Bronchus fibroblast of lung (primary cell): ENCODE results near the gene RASA4B. TPM values are rescaled to one million over a fixed set of nuclear protein-coding genes. Genes with fewer than 3 reads are reported as not detected.

Experiments used
- total RNA-seq: library from RNA; depleted of rRNA; stranded (reverse); fragments of >200 nt; gene quantifications from 2 replicates; pipeline ENCODE4 v1.2.3, GENCODE V29; 2015

The RASA4B gene
- total RNA-seq: 0.50 and 0.59 TPM in 2 replicates

DNA sequence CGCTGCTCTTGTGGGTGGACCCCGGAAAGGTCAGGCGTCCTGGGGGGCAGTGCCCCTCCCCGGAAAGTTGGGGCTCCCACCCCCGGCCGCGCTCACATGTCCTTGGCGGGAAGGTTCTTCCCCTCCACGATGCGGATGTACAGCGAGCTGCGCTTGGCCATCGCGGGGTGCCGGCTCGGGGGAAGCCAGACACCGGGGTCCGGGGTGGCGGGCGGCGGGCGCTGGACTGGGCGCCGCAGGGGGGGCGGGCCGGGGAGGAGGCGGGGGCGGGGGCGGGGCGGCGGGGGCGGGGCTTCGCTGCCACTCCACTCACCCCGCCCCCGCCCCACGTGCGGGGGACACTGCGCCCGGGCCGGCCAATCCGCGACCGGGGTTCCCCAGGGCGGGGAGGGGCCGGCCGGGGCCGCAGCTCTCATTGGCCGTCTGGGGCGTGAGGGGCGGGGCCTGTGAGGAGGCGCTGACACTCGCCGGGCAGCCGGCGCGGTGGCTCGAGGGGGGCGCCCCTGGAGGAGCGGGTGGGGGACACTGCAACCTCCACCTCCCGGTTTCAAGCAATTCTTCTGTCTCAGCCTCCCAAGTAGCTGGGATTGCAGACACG lies at the start of gene RASA4B:
TSS of gene RASA4B (minus strand) at position 228 of the 598 bp plus-strand sequence. CDS start at position 161, 67 bp downstream.

DNA sequence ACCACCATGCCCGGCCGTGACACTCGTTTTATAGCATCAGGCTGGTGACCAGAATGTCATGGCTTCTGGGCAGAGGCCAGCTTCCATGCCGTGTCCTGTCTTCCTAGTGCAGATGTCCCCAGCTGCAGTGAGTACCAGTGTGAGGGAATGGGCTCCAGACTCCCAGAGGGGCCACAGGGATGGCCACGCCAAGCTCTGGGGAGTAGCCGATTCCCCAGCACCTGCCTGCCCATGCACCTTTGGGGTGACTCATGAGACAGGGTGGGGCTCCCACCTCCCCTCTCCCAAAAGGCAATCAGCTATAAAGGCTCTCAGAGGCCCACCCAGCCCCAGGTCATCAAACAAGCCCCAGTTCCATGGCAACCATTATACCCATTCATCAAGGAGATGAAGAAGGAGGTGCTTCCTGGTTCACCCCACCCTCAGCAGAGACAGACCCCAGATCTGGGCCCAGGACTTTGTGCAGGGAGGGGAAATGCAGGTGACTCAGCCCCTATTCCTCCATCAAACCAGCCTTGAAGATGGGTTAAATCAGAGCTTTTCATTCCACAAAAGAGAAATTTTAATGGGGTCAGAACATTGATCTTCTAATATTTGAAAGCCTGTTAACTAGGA lies 33.3 kb upstream of the RASA4B start, which contains the start of gene SPDYE2:
TSS of gene SPDYE2 (plus strand) at position 419 of the 615 bp plus-strand sequence. CDS start 2,030 bp downstream, outside the sequence.

GRCh38 chr7:102543596-102543995 lies 26.0 kb upstream of the RASA4B start, which contains the start of gene UPK3BL2:
Gene UPK3BL2 (minus strand): TSS chr7:102543696. CDS start chr7:102543636, 60 bp downstream.

DNA sequence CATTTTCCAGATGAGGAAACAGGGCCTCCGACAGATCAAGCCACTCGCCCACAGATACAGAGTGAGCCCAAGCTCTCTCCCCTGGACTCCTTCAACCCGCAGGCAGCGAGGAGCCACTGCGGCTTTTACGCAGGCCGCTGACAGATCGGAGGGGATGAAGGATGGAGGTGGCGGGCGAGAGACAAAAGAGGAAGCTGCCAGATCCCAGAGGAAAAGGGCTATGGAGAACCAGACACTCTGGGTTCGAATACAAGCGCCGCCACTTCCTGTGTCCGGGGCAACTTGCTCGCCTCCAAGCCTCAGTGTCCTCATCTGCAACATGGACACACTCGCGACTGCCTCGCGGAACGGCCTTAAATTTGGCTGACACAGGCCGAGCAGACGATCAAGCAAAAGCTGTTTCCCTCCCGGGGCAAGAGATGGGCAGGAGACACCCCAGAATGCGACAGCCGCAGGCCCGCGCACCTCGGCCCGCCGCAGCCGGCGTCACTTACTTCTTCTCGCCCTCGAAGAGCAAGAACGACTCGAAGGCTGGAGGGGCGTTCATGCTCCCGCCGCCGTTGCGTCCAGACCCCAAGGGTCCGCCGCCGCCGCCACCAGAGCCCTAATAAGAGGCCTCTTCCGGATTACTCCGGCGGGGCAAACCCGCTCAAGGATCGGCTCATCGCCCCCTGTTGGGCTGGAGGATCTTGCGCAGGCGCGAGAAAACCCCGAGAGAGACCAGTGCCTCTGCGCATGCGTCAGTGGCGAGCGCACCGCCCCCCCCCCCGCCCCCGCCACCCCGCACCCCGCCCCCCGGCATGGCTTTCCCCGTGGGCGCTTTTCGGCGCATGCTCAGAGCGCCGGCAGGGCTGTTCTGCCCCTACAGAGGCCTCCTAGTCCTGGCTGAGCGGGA lies 39.0 kb downstream of the RASA4B start, which contains the start of gene POLR2J:
TSS of gene POLR2J (minus strand) at position 609 of the 895 bp plus-strand sequence. CDS start at position 547, 62 bp downstream.

DNA sequence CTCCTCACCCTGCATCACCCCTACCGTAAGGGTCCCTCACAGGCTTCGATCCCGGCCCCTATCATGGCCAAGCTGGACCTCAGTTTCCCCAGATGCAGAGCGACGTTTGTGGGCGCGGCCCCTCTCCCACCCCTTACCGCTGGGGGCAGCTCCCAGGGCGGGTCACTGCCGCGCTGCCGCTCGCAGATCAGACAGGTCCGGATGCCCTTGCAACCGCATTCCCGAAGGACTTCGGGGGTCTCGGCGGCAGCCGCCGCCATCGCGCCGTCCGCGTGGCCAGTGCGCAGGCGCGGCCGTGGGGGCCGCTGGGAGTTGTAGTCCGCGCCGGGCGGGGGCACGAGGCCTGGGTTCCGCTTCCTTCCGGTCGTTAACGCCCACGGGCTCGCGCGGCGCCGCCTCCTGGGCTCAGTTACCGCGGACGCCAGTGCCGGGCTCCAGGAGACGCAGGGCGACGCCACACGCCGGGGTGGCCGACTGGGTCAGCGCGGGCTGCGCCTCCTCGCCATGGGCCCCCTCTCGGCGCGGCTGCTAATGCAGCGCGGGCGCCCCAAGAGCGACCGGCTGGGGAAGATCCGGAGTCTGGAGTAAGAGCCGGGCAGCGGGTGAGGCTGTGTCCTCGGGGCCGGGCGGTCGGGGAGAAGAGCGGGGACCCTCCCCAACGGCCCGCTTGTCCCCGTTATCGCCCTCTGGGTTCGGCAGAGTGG lies 52.8 kb downstream of the RASA4B start, which contains the start of the genes ALKBH4 and LRWD1:
TSS of gene ALKBH4 (minus strand) at position 287 of the 704 bp plus-strand sequence. CDS start at position 260, 27 bp downstream.
TSS of gene LRWD1 (plus strand) at position 408 of the 704 bp plus-strand sequence. CDS start at position 505, 97 bp downstream.

GRCh38 chr7:102433219-102434038 lies 84.1 kb downstream of the RASA4B start, which contains the start of gene ORAI2:
Gene ORAI2 (plus strand): TSS chr7:102433575. CDS start chr7:102438957, 5,382 bp downstream.

Other genes with a start within 250 kb of the RASA4B start
- gene SH2B2, start 230.9 kb downstream of the RASA4B start, total RNA-seq: 2.5 TPM in 2 replicates
- not detected in 2 replicates for gene SPDYE6, start 161.3 kb downstream of the RASA4B start, total RNA-seq
- gene PRKRIP1, start 121.4 kb downstream of the RASA4B start, total RNA-seq: 9.4 and 10.9 TPM in 2 replicates
- 37.3 and 38.8 TPM in 2 replicates for gene ORAI2, start 84.2 kb downstream of the RASA4B start, total RNA-seq
- 14.3 and 18.2 TPM in 2 replicates for gene ALKBH4, start 52.9 kb downstream of the RASA4B start, total RNA-seq
- 11.3 and 12.6 TPM in 2 replicates for gene LRWD1, start 52.8 kb downstream of the RASA4B start, total RNA-seq
- gene POLR2J, start 38.9 kb downstream of the RASA4B start, total RNA-seq: 41.2 and 41.4 TPM in 2 replicates
- gene UPK3BL2, start 25.9 kb upstream of the RASA4B start, total RNA-seq: 0.34 and 0.45 TPM in 2 replicates
- gene SPDYE2, start 33.4 kb upstream of the RASA4B start, total RNA-seq: not detected in 2 replicates
- 7.4 and 14.3 TPM in 2 replicates for gene POLR2J3, start 54.8 kb upstream of the RASA4B start, total RNA-seq
- gene RASA4, start 99.0 kb upstream of the RASA4B start, total RNA-seq: 1.3 and 2.4 TPM in 2 replicates
- 8.7 and 11.3 TPM in 2 replicates for gene UPK3BL1, start 125.0 kb upstream of the RASA4B start, total RNA-seq
- gene SPDYE2B, start 132.5 kb upstream of the RASA4B start, total RNA-seq: not detected in 2 replicates
- gene POLR2J2, start 153.9 kb upstream of the RASA4B start, total RNA-seq: 0.17 and 0.30 TPM in 2 replicates
- gene FAM185A, start 231.2 kb upstream of the RASA4B start, total RNA-seq: 5.5 and 6.2 TPM in 2 replicates